ENCODE results near the gene TKTL1.

Gene TKTL1

DNA sequence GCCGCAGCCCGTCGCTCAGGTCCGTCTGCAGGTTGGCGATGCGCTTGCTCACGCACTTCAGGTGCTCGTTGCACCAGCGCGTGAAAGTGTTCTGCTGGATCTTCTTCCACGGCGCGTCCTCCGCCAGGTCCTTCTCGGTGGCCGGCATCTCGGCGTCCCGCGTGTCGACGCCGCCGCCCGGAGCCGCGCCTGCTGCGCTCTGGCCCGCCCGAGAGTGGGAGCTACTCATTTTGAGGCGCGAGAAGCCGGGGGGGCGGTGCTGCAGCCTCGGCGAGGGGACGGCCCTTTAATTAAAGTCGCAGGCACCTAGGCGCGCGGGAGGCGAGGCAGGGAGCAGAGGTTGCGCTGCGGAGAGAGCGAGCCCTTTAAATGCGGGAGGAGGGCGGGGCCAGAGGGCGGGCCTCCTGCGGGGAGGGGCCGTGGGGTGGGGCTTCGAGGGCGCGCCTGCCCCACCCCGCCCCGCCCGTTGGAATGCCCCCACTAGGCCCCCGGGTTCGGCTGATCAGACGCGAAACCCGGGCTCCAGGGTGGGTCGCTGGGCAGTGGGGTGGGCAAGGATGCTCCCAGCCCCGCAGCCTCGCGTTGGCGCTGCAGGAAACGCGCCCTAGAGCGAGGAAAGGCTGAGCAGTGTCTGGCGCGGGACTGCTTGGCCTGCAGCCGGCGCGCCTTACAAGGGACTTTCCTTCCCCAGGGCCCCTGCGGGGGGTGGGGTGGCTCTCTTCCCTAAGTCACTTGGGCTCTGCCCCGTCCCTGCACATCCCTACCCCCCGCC lies 75.6 kb downstream of the TKTL1 start:
- TF ChIP-seq, protein P1, sequence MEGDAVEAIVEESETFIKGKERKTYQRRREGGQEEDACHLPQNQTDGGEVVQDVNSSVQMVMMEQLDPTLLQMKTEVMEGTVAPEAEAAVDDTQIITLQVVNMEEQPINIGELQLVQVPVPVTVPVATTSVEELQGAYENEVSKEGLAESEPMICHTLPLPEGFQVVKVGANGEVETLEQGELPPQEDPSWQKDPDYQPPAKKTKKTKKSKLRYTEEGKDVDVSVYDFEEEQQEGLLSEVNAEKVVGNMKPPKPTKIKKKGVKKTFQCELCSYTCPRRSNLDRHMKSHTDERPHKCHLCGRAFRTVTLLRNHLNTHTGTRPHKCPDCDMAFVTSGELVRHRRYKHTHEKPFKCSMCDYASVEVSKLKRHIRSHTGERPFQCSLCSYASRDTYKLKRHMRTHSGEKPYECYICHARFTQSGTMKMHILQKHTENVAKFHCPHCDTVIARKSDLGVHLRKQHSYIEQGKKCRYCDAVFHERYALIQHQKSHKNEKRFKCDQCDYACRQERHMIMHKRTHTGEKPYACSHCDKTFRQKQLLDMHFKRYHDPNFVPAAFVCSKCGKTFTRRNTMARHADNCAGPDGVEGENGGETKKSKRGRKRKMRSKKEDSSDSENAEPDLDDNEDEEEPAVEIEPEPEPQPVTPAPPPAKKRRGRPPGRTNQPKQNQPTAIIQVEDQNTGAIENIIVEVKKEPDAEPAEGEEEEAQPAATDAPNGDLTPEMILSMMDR (IDR thresholded peaks at IDR 0.05; ENCODE audit: low read depth, low read length, poor library complexity, severe bottlenecking), result no peak
- TF ChIP-seq EZH2phosphoT487 (IDR thresholded peaks at IDR 0.05; ENCODE audit: borderline replicate concordance, low read length), result no peak
- H3K9me3 ChIP-seq (ENCODE audit: control insufficient read depth, insufficient read depth, low read length), result no peaks in the 10 kb centered on the region
- 0 out of 2 replicates have a peak overlapping the region, but pooled peaks have one; percentile 46 for H3K27ac ChIP-seq (ENCODE audit: low read depth, low read length)
- peaks cover 53% of the 10 kb centered on the region for H3K4me1 ChIP-seq (ENCODE audit: control insufficient read depth, low read length)
- H3K79me2 ChIP-seq (ENCODE audit: control insufficient read depth, low read length), result peaks cover 30% of the 10 kb centered on the region
- H3K36me3 ChIP-seq (ENCODE audit: control insufficient read depth, low read length), result peaks cover 3% of the 10 kb centered on the region
- peak overlapping the region; percentile 87 for H3K4me3 ChIP-seq (ENCODE audit: low read length)
- no peaks in the 10 kb centered on the region for H3F3A ChIP-seq (ENCODE audit: control insufficient read depth, insufficient read depth)
- no peaks in the 10 kb centered on the region for H4K20me1 ChIP-seq (ENCODE audit: control insufficient read depth, insufficient read depth, low read depth, low read length)
- peak overlapping the region; percentile 93 for H3K4me2 ChIP-seq (ENCODE audit: low read length)
- H3K9me2 ChIP-seq (replicated peaks; ENCODE audit: control insufficient read depth, low read length), result no peaks in the 10 kb centered on the region
- peaks cover 8% of the 10 kb centered on the region; the same call in 1 of the 2 replicates for H3K27me3 ChIP-seq (ENCODE audit: control insufficient read depth, low read length)

DNA sequence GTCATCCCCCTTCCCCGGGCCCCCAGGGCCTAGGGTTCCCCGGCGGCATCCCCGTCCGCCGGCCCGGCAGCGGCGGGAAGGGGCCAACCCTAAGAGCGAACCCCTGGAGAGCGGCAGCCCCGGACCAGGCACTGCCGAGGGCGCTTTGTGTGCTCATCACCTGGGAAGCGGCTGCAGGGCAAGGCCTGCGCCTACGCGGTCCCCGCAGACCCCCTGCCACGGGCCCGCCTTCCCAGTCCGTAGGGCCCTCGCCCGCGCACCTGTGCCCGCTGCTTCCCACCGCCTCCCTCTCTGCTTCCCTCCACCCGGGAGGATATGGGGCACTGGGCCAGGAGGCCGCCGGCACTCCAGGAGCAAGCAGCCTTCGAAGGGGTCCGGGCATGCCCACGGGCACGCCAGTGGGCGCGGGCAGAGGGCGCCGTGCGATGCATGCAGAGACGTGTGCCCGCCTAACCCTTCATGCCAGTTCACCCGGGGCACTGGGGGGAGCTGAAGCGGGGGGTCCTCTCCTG lies 76.2 kb downstream of the TKTL1 start:
- Histone ChIP-seq H3K27me3 (ENCODE audit: control insufficient read depth, low read length) (peaks cover 8% of the 10 kb centered on the region; the same call in 1 of the 2 replicates), H3K9me3 (ENCODE audit: control insufficient read depth, insufficient read depth, low read length) (no peaks in the 10 kb centered on the region), H3K36me3 (ENCODE audit: control insufficient read depth, low read length) (no peaks in the 10 kb centered on the region; the same call in none of the 2 replicates), H3K27ac (ENCODE audit: low read depth, low read length) (no peak overlapping the region), H3K4me2 (ENCODE audit: low read length) (peak overlapping the region; percentile 63), H3K4me3 (ENCODE audit: low read length) (peak overlapping the region; percentile 66), H3K9me2 (replicated peaks; ENCODE audit: control insufficient read depth, low read length) (no peaks in the 10 kb centered on the region), H3K4me1 (ENCODE audit: control insufficient read depth, low read length) (peaks cover 53% of the 10 kb centered on the region), H4K20me1 (ENCODE audit: control insufficient read depth, insufficient read depth, low read depth, low read length) (no peaks in the 10 kb centered on the region), H3K79me2 (ENCODE audit: control insufficient read depth, low read length) (peaks cover 30% of the 10 kb centered on the region), H3F3A (ENCODE audit: control insufficient read depth, insufficient read depth) (no peaks in the 10 kb centered on the region)
- TF ChIP-seq, protein P1 (IDR thresholded peaks at IDR 0.05; ENCODE audit: low read depth, low read length, poor library complexity, severe bottlenecking), result no peak
- no peak for TF ChIP-seq EZH2phosphoT487 (IDR thresholded peaks at IDR 0.05; ENCODE audit: borderline replicate concordance, low read length)

- H3K36me3 ChIP-seq (ENCODE audit: control insufficient read depth, low read length), result no peaks in the 10 kb centered on the region; the same call in none of the 2 replicates
- no peak overlapping the region for H3K4me2 ChIP-seq (ENCODE audit: low read length)
- H3K27me3 ChIP-seq (ENCODE audit: control insufficient read depth, low read length), result peaks cover 8% of the 10 kb centered on the region; the same call in 1 of the 2 replicates
- H3K4me1 ChIP-seq (ENCODE audit: control insufficient read depth, low read length), result peaks cover 60% of the 10 kb centered on the region
- H3K9me2 ChIP-seq (replicated peaks; ENCODE audit: control insufficient read depth, low read length), result no peaks in the 10 kb centered on the region
- no peak overlapping the region for H3K4me3 ChIP-seq (ENCODE audit: low read length)
- no peaks in the 10 kb centered on the region for H4K20me1 ChIP-seq (ENCODE audit: control insufficient read depth, insufficient read depth, low read depth, low read length)
- H3K79me2 ChIP-seq (ENCODE audit: control insufficient read depth, low read length), result peaks cover 30% of the 10 kb centered on the region
- H3K27ac ChIP-seq (ENCODE audit: low read depth, low read length), result no peak overlapping the region
- TF ChIP-seq EZH2phosphoT487 (IDR thresholded peaks at IDR 0.05; ENCODE audit: borderline replicate concordance, low read length), result no peak
- TF ChIP-seq, protein P1 (IDR thresholded peaks at IDR 0.05; ENCODE audit: low read depth, low read length, poor library complexity, severe bottlenecking), result no peak
- H3F3A ChIP-seq (ENCODE audit: control insufficient read depth, insufficient read depth), result no peaks in the 10 kb centered on the region
- no peaks in the 10 kb centered on the region for H3K9me3 ChIP-seq (ENCODE audit: control insufficient read depth, insufficient read depth, low read length)
These were observed 77.0 kb downstream of the TKTL1 start for GRCh38 chrX:154372612-154373022.

Measured in DOHH2 (cell line).